Prostate gland (tissue), 2 donors: ENCODE measurements around the gene ANKMY2. TPM values are rescaled to one million over a fixed set of nuclear protein-coding genes. Genes with fewer than 3 reads are reported as not detected.

Source experiments
- DNase-seq: peaks from one replicate; pipeline ENCODE4 v3.0.0-alpha.2; 2019; ENCODE audit warnings: low spot score
- H3K27ac ChIP-seq, 2 donors: fragments of 200-600 bp; sonication (generic); 2 replicates each; pipeline ENCODE4 v1.5.1; 2017 to 2019
- H3K27me3 ChIP-seq: fragments of 200-600 bp; sonication (generic); replicated peaks from 2 replicates; pipeline ENCODE4 v1.5.1; 2019; ENCODE audit not compliant: insufficient read depth
- H3K36me3 ChIP-seq, 2 donors: fragments of 200-600 bp; sonication (generic); 1 replicate in 1 of 2; 2 replicates in 1 of 2; pipeline versions ENCODE4 v1.5.1 to v1.8.1; 2017 to 2019
- H3K4me1 ChIP-seq: fragments of 200-600 bp; sonication (generic); replicated peaks from 2 replicates; pipeline ENCODE4 v1.5.1; 2019
- H3K4me3 ChIP-seq, 2 donors: fragments of 200-600 bp; sonication (generic); 2 replicates each; pipeline ENCODE4 v1.5.1; 2017 to 2019
- H3K9me3 ChIP-seq: fragments of 200-600 bp; sonication (generic); 2 replicates; pipeline ENCODE4 v1.5.1; 2017
- CTCF ChIP-seq, 4 experiments: fragments of 200-600 bp in 2 of 4; fragments of 450-650 bp in 2 of 4; sonication (generic) in 2 of 4; IDR thresholded peaks; 1 replicate in 3 of 4; 2 replicates in 1 of 4; pipeline ENCODE4 v1.5.1; 2016 to 2019; ENCODE audit warnings: antibody characterized with exemption in 4 of 4, mild to moderate bottlenecking in 2 of 4, moderate library complexity in 2 of 4
- POLR2A ChIP-seq: fragments of 450-650 bp; IDR thresholded peaks from one replicate; pipeline ENCODE4 v1.6.1; 2016; ENCODE audit warnings: antibody characterized with exemption, mild to moderate bottlenecking
- POLR2AphosphoS5 ChIP-seq: sonication (generic); formaldehyde crosslinking; IDR thresholded peaks from one replicate; pipeline ENCODE4 v1.6.1; 2017; ENCODE audit warnings: antibody characterized with exemption
- WGBS: methylation state at CpG from one replicate; pipeline ENCODE4 v1.1.5; 2018; 5-methylcytosine and 5-hydroxymethylcytosine counted together
- intact Hi-C: fragments of 100-400 bp; cut with DNase I; formaldehyde crosslinking; loops from one replicate; pipeline ENCODE4 v1.14.2; 2022
- total RNA-seq, 2 donors: library from RNA; depleted of rRNA; stranded (reverse); fragments of >200 nt; gene quantifications; one replicate each; pipeline ENCODE4 v1.1.0, GENCODE V29; 2016

The ANKMY2 gene
- total RNA-seq, 2 donors from 2014 or later = 15.5 to 16.4 TPM

GRCh38 chr7:16615228-16615627 is 30.3 kb downstream of the ANKMY2 start:
- TF ChIP-seq POLR2AphosphoS5 (no peak), CTCF (IDR thresholded peaks at IDR 0.05) (no peak), POLR2A (no peak)
- H3K36me3 ChIP-seq = no peaks in the 10 kb centered on the region
- WGBS = 71% methylated on average over 5 of the region's 5 CpGs

GRCh38 chr7:16611711-16612110 is 33.8 kb downstream of the ANKMY2 start:
- Histone ChIP-seq H3K27ac (no peak overlapping the region), H3K9me3 (no peaks in the 10 kb centered on the region), H3K4me3 (no peak overlapping the region), H3K36me3 (no peaks in the 10 kb centered on the region), H3K4me1 (no peaks in the 10 kb centered on the region), H3K27me3 (no peaks in the 10 kb centered on the region)
- WGBS = 77% methylated on average over 2 of the region's 2 CpGs
- intact Hi-C loops = no loop called here
- no peak for TF ChIP-seq POLR2AphosphoS5
- TF ChIP-seq POLR2A = no peak
- no peak for TF ChIP-seq CTCF (IDR thresholded peaks at IDR 0.05)
- no peak for DNase-seq

More at GRCh38 chr7:16615228-16615627, 30.3 kb downstream of the ANKMY2 start:
- no peak for DNase-seq
- Histone ChIP-seq H3K9me3 (no peaks in the 10 kb centered on the region), H3K27ac (no peak overlapping the region), H3K4me3 (no peak overlapping the region), H3K27me3 (no peaks in the 10 kb centered on the region), H3K4me1 (no peaks in the 10 kb centered on the region)
- intact Hi-C loops = no loop called here

GRCh38 chr7:16609842-16610450 is 35.6 kb downstream of the ANKMY2 start:
- DNase-seq = no peak
- H3K9me3 ChIP-seq = no peaks in the 10 kb centered on the region
- intact Hi-C loops = loop anchor here (10.0 kb wide), 1 partner anchor 305 kb away; no protein-coding TSS in a partner anchor
- H3K36me3 ChIP-seq = no peaks in the 10 kb centered on the region
- 82% methylated on average over 4 of the region's 4 CpGs for WGBS
- no peak for TF ChIP-seq CTCF (IDR thresholded peaks at IDR 0.05)
- TF ChIP-seq POLR2A = no peak
- TF ChIP-seq POLR2AphosphoS5 = no peak
- H3K4me1 ChIP-seq = no peaks in the 10 kb centered on the region
- H3K4me3 ChIP-seq = no peak overlapping the region
- H3K27me3 ChIP-seq = no peaks in the 10 kb centered on the region
- no peak overlapping the region for H3K27ac ChIP-seq

GRCh38 chr7:16606704-16607103 is 38.9 kb downstream of the ANKMY2 start:
- H3K4me1 ChIP-seq = no peaks in the 10 kb centered on the region
- no peaks in the 10 kb centered on the region for H3K36me3 ChIP-seq
- TF ChIP-seq POLR2AphosphoS5 = no peak
- TF ChIP-seq POLR2A = no peak
- no peak for TF ChIP-seq CTCF (IDR thresholded peaks at IDR 0.05)
- no peak for DNase-seq
- WGBS = 85% methylated on average over 3 of the region's 3 CpGs
- intact Hi-C loops = loop anchor here (10.0 kb wide), 1 partner anchor 308 kb away; no protein-coding TSS in a partner anchor
- no peaks in the 10 kb centered on the region for H3K9me3 ChIP-seq
- H3K27me3 ChIP-seq = no peaks in the 10 kb centered on the region
- H3K27ac ChIP-seq = no peak overlapping the region
- no peak overlapping the region for H3K4me3 ChIP-seq

GRCh38 chr7:16604054-16604453 is 41.5 kb downstream of the ANKMY2 start:
- Histone ChIP-seq H3K27ac (no peak overlapping the region), H3K4me3 (no peak overlapping the region), H3K36me3 (no peaks in the 10 kb centered on the region), H3K4me1 (no peaks in the 10 kb centered on the region), H3K9me3 (no peaks in the 10 kb centered on the region), H3K27me3 (no peaks in the 10 kb centered on the region)
- 95% methylated on average over 3 of the region's 3 CpGs for WGBS
- no peak for DNase-seq
- intact Hi-C loops = loop anchor here (10.0 kb wide), 1 partner anchor 311 kb away; no protein-coding TSS in a partner anchor
- TF ChIP-seq CTCF (IDR thresholded peaks at IDR 0.05) (peak in 1 of 4 experiments; percentile 9), POLR2A (no peak)
